ENCODE data around the gene RBMS3.

The RBMS3 gene

DNA sequence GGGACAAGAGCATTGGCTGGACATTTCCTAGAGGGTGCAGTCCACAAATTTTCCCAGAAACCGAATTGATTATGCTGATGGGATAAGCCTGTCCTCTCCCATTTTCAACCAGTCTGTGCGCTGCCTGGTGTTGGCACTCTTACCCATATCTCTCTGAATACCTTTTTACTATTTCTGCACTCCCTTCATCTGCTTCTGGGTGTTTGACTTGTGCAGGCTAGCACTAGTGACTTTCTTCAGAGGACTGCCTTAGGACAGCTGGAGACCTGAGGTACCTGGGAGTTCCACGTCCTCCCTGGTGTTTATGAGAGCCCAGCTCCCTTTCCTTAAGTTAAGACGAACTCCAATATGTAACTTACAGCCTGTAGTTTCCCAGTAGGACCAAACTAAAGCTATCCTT, 50.2 kb downstream of the RBMS3 start:
- no peak for DNase-seq (ENCODE audit: low spot score)
- TF ChIP-seq, protein P1, sequence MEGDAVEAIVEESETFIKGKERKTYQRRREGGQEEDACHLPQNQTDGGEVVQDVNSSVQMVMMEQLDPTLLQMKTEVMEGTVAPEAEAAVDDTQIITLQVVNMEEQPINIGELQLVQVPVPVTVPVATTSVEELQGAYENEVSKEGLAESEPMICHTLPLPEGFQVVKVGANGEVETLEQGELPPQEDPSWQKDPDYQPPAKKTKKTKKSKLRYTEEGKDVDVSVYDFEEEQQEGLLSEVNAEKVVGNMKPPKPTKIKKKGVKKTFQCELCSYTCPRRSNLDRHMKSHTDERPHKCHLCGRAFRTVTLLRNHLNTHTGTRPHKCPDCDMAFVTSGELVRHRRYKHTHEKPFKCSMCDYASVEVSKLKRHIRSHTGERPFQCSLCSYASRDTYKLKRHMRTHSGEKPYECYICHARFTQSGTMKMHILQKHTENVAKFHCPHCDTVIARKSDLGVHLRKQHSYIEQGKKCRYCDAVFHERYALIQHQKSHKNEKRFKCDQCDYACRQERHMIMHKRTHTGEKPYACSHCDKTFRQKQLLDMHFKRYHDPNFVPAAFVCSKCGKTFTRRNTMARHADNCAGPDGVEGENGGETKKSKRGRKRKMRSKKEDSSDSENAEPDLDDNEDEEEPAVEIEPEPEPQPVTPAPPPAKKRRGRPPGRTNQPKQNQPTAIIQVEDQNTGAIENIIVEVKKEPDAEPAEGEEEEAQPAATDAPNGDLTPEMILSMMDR (IDR thresholded peaks at IDR 0.05), result no peak
- H3K27ac ChIP-seq, result peak overlapping the region in 1 of 2 donors; percentile 12
- H3K4me3 ChIP-seq, result peak overlapping the region; percentile 14

DNA sequence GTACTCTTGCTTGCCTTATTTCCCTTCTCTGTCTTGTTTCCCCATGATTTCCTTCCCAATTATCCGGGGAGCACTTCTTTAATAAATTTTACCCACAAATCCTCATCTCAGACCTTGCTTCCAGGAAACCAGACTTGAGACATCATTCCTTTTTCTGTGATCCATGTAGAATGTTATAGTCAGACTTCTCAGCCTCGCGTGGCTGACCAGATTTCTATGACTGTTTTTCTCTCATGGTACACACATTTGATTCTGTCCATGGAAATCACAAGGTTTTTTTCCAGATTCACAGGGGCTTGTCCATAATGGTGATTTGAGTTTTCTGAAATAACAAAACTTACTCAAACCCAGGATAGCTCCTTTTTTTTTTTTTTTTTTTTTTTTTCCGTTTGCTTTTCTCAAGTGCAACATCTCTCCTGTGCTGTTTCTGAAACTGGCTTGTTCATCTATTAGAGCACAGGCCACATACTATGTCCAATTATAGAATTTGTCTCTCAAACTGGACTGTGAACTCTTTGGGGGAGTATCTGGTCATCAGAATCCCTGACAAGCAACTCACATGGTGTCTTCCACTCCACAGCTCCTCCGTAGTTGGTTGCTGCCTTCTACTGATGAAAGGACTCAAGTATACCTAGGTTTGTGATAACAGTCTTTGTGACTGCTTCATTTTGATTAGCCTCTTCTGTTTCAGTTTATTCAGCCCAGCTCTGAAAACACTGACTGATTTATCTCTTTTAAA, 50.8 kb downstream of the RBMS3 start:
- Histone ChIP-seq H3K27ac (peak overlapping the region in 1 of 2 donors; percentile 30), H3K4me3 (no peak overlapping the region)
- DNase-seq (ENCODE audit: low spot score), result no peak

DNA sequence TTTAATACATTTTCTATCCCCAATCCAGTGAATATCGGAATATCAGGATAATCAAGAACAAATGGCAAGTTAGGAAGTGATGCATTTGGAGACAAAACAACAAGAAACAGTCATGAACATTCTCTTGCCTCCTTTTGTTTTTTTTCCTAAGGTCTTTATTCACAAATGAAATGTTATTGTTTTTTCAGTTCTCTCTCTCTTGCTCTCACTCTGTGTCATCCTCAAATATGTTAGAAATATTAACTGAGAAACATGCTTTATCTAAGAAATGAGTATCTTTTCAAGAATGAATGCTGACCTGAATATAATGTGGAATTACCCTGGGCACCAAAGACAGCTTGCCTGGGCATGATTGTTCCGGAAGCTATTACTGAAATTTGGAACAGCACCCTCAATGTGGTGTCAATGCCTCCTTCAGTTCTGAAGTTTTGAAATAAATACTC, 51.3 kb downstream of the RBMS3 start:
- no peak for DNase-seq (ENCODE audit: low spot score)
- TF ChIP-seq, protein P1 (IDR thresholded peaks at IDR 0.05), result no peak
- Histone ChIP-seq H3K4me3 (no peak overlapping the region), H3K27ac (peak overlapping the region in 1 of 2 donors; percentile 30)

More for the DNA sequence above, 50.8 kb downstream of the RBMS3 start:
- TF ChIP-seq, protein P1 (IDR thresholded peaks at IDR 0.05), result no peak

DNA sequence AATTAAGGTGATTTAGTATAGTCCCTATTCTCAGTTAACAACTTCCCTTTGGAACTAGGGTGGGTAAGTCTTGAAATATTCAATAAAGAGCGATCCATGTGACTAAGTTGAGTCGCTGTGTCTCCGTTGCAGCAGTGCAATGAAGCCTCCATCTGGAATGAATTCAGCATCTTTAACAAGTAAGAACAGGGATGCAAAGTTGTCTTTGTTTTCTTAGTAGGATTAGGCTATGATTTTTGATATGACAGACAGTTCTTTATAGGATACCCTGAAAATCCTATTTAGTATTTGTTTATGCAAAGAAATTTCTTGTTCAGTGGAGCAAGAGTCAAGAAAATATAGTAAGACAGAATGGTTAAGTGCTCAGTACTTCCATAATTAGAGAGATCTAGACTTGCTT, 52.7 kb downstream of the RBMS3 start:
- H3K27ac ChIP-seq, result no peak overlapping the region
- no peak overlapping the region for H3K4me3 ChIP-seq
- no peak for DNase-seq (ENCODE audit: low spot score)
- TF ChIP-seq, protein P1 (IDR thresholded peaks at IDR 0.05), result no peak

DNA sequence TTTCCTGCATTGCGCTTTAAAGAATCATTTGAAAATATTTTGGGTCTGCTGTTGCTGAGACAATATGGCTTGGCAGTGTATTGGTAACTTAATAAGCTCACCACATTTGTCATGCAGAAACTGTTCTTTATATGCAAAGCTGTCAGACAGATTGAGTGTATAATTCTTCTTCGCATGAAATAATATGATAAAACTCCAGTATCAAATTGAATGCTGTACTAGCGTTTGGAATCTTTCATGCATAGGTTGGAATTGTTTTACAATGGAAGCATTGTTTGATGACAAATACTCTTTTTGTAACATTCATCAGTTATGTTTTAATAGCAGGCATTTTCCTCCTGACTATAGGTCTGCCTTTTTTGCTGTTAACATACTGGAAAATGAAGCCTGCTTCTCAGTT, 53.8 kb downstream of the RBMS3 start:
- peak overlapping the region; percentile 26 to 85 for H3K27ac ChIP-seq
- TF ChIP-seq, protein P1 (IDR thresholded peaks at IDR 0.05), result no peak
- DNase-seq (ENCODE audit: low spot score), result no peak
- H3K4me3 ChIP-seq, result peak overlapping the region; percentile 58

DNA sequence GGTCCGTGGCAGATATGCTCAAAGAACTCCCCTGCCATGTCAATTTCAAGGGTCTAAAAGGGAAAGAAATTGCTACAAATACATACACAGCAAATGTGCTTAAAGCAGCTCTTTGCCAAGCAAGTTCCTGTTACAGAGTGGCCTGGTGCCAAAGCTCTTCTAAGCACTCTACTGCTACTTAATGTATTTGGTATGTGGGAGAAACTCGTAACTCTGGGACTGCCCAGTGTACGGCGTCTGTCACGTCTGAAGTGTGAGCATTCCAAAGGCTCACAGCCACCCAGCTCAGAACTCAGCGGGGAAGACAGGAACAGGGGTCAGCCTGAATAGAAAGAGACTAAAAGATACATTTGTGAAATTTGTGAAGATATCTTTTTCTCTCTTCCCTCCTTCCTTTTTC, 54.6 kb downstream of the RBMS3 start:
- Histone ChIP-seq H3K4me3 (peak overlapping the region; percentile 58), H3K27ac (peak overlapping the region; percentile 26 to 85)
- TF ChIP-seq, protein P1 (IDR thresholded peaks at IDR 0.05), result no peak
- peak; percentile 86 for DNase-seq (ENCODE audit: low spot score)

DNA sequence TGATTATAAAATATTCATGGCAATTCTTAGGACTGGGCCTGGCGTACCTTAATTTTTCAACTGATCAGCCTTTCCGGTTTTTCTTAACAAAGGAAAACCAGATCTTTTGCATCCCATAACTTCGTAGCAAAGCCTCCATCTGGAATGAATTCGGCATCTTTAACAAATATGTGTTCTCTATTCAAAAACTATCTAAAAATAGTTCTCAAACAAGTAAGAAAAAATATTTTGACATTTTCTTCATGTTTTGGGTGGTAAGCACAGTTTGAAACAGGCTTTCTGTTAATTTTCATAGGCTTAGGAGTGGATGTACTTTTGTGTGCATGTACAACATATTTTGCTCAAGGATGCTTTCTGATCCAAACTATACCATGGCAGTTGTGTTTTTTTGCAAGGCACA, 55.1 kb downstream of the RBMS3 start:
- no peak for DNase-seq (ENCODE audit: low spot score)
- Histone ChIP-seq H3K27ac (peak overlapping the region; percentile 26 to 85), H3K4me3 (peak overlapping the region; percentile 58)
- TF ChIP-seq, protein P1 (IDR thresholded peaks at IDR 0.05), result no peak

Measured in coronary artery (tissue), 2 donors.